Fibroblast of lung (primary cell): ENCODE data around the gene ANP32B.

Experiments used
- CTCF ChIP-seq, 2 donors: IDR thresholded peaks in 1 of 2; conservative IDR thresholded peaks in 1 of 2; 1 replicate in 1 of 2; 2 replicates in 1 of 2; pipeline ENCODE4 v1.5.1; 2011 to 2012; ENCODE audit warnings: low read length in 2 of 2, control low read depth in 1 of 2, inconsistent platforms in 1 of 2, low read depth in 1 of 2, mild to moderate bottlenecking in 1 of 2
- EZH2 ChIP-seq: IDR thresholded peaks from 2 replicates; pipeline ENCODE4 v1.5.1; 2012; ENCODE audit warnings: low read length, control low read depth, mild to moderate bottlenecking; ENCODE audit errors: missing control alignments

DNA sequence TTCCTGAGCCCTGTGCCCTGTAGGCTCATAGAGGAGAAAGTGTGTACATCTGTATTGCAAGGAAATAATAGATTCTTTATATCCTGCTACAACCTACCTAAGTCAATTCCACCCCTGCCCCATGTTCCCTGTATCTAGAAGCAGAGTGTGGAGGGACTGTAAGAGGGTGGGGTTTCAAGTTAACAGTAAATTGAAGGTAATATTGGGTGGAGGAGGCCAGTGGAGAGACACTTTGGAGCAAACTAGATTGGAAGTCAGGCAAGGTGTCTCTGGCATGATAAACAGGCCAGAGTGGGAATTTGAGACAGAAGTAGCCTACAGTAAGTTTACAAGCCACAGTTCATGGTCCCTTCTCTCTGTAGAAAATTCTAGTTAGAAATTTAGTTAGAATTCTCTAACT is 42.9 kb upstream of the ANP32B start:
- TF ChIP-seq CTCF (conservative IDR thresholded peaks at IDR 0.05 in 1 of 2, IDR thresholded peaks at IDR 0.05 in 1 of 2; ENCODE audit: low read depth in 1 of 2, low read length in 2 of 2) (no peak), EZH2 (no peak)
